DOHH2 (cell line): Measurements from ENCODE around the gene TGFBR3.

Experiments used
- H3F3A ChIP-seq: fragments of 200-600 bp; sonication (generic), shearing (Covaris generic); 2 replicates; pipeline ENCODE4 v1.6.0; 2016; ENCODE audit warnings: antibody characterized with exemption, mild to moderate bottlenecking; ENCODE audit not compliant: control insufficient read depth, insufficient read depth
- H3K27ac ChIP-seq: fragments of 200-600 bp; sonication (generic); 2 replicates; pipeline ENCODE4 v1.5.1; 2014; ENCODE audit warnings: low read depth, mild to moderate bottlenecking, low read length, moderate library complexity
- H3K27me3 ChIP-seq: fragments of 200-600 bp; sonication (generic); 2 replicates; pipeline ENCODE4 v1.6.1; 2014; ENCODE audit warnings: mild to moderate bottlenecking, low read length, mixed read lengths; ENCODE audit not compliant: control insufficient read depth
- H3K36me3 ChIP-seq: fragments of 200-600 bp; sonication (generic); 2 replicates; pipeline ENCODE4 v1.6.1; 2014; ENCODE audit warnings: mild to moderate bottlenecking, low read length, moderate library complexity, mixed read lengths; ENCODE audit not compliant: control insufficient read depth
- H3K4me1 ChIP-seq: fragments of 200-600 bp; sonication (generic); 2 replicates; pipeline ENCODE4 v1.6.1; 2014; ENCODE audit warnings: mild to moderate bottlenecking, low read length, mixed read lengths; ENCODE audit not compliant: control insufficient read depth
- H3K4me2 ChIP-seq: fragments of 200-600 bp; sonication (generic); 2 replicates; pipeline ENCODE4 v1.6.0; 2014; ENCODE audit warnings: mild to moderate bottlenecking, low read length, moderate library complexity
- H3K4me3 ChIP-seq: fragments of 200-600 bp; sonication (generic); 2 replicates; pipeline ENCODE4 v1.5.1; 2014; ENCODE audit warnings: mild to moderate bottlenecking, low read length, mixed read lengths
- H3K79me2 ChIP-seq: fragments of 200-600 bp; sonication (generic); 2 replicates; pipeline ENCODE4 v1.6.1; 2014; ENCODE audit warnings: mild to moderate bottlenecking, low read length, mixed read lengths; ENCODE audit not compliant: control insufficient read depth
- H3K9me2 ChIP-seq: fragments of 200-600 bp; sonication (generic); replicated peaks from 2 replicates; pipeline ENCODE4 v1.6.1; 2014; ENCODE audit warnings: mild to moderate bottlenecking, low read length, mixed read lengths; ENCODE audit not compliant: control insufficient read depth
- H3K9me3 ChIP-seq: fragments of 200-600 bp; sonication (generic); 2 replicates; pipeline ENCODE4 v1.6.1; 2014; ENCODE audit warnings: antibody characterized with exemption, low read length, mixed read lengths; ENCODE audit not compliant: control insufficient read depth, insufficient read depth
- H4K20me1 ChIP-seq: fragments of 200-600 bp; sonication (generic); 2 replicates; pipeline ENCODE4 v1.6.0; 2014; ENCODE audit warnings: low read depth, mild to moderate bottlenecking, antibody characterized with exemption, low read length, moderate library complexity; ENCODE audit not compliant: control insufficient read depth, insufficient read depth
- EZH2phosphoT487 ChIP-seq: fragments of 200-600 bp; sonication (generic); IDR thresholded peaks from 2 replicates; pipeline ENCODE4 v1.6.1; 2017; ENCODE audit warnings: borderline replicate concordance, mild to moderate bottlenecking, antibody characterized with exemption, low read length, moderate library complexity, mixed read lengths
- TF ChIP-seq, protein P1 (sequence below): fragments of 200-600 bp; sonication (generic); IDR thresholded peaks from one replicate; pipeline ENCODE4 v1.5.1; 2014; ENCODE audit warnings: antibody characterized with exemption, mild to moderate bottlenecking, low read depth, low read length; ENCODE audit not compliant: poor library complexity, severe bottlenecking

Gene TGFBR3

DNA sequence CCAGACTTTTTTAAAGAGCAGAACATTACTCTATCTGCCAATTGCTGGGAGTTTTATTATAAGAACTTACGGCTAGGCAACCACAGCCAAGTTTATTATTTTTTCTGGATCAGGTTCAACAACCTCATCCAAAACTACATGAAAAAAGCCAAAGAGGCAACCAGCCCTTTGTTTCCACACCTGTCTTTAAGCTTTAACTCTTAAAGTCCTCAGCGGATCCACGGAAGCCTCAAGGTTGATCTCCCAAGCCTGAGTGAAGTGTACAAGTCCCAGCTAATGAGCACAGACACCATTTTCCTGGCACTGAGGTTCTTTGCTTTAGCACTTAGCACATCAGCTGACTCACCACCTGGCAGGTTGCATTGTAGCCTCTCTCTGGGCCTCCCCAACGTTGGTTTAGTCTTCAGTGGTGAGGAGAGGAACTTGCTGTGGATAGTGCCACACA is 143.1 kb downstream of the TGFBR3 start:
- Histone ChIP-seq H3K36me3 (no peaks in the 10 kb centered on the region), H3K27me3 (0 out of 2 replicates have a peak, but pooled peaks cover 3% of the 10 kb centered on the region), H3K4me3 (no peak overlapping the region), H3K9me2 (no peaks in the 10 kb centered on the region), H4K20me1 (no peaks in the 10 kb centered on the region), H3K4me1 (no peaks in the 10 kb centered on the region), H3K79me2 (no peaks in the 10 kb centered on the region), H3K27ac (no peak overlapping the region), H3K9me3 (no peaks in the 10 kb centered on the region), H3K4me2 (no peak overlapping the region), H3F3A (no peaks in the 10 kb centered on the region)
- TF ChIP-seq EZH2phosphoT487: no peak
- TF ChIP-seq, protein P1, sequence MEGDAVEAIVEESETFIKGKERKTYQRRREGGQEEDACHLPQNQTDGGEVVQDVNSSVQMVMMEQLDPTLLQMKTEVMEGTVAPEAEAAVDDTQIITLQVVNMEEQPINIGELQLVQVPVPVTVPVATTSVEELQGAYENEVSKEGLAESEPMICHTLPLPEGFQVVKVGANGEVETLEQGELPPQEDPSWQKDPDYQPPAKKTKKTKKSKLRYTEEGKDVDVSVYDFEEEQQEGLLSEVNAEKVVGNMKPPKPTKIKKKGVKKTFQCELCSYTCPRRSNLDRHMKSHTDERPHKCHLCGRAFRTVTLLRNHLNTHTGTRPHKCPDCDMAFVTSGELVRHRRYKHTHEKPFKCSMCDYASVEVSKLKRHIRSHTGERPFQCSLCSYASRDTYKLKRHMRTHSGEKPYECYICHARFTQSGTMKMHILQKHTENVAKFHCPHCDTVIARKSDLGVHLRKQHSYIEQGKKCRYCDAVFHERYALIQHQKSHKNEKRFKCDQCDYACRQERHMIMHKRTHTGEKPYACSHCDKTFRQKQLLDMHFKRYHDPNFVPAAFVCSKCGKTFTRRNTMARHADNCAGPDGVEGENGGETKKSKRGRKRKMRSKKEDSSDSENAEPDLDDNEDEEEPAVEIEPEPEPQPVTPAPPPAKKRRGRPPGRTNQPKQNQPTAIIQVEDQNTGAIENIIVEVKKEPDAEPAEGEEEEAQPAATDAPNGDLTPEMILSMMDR: no peak

DNA sequence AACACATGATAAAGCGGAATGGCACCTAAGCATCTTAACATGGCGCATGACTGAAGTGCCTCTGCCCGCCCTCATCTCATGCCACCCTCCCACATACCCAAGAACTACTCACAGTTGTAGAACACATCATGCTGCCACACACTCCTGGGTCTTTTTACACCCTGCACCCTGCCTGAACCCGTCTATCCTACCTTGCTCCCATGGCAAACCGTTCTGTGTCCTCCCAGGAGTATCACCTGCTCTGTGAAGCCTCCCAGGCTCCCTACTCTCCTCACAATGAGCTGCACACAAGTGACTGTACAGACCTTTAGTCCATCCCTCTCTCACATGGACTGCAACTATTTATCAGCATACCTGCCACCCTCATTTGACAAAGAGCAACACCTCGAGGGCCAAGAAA is 144.0 kb downstream of the TGFBR3 start:
- no peaks in the 10 kb centered on the region for H4K20me1 ChIP-seq
- 0 out of 2 replicates have a peak, but pooled peaks cover 3% of the 10 kb centered on the region for H3K27me3 ChIP-seq
- no peaks in the 10 kb centered on the region for H3F3A ChIP-seq
- H3K4me2 ChIP-seq: no peak overlapping the region
- H3K9me3 ChIP-seq: no peaks in the 10 kb centered on the region
- H3K4me1 ChIP-seq: no peaks in the 10 kb centered on the region
- no peaks in the 10 kb centered on the region for H3K36me3 ChIP-seq
- no peaks in the 10 kb centered on the region for H3K9me2 ChIP-seq
- no peak overlapping the region for H3K27ac ChIP-seq
- no peak for TF ChIP-seq EZH2phosphoT487
- TF ChIP-seq, protein P1: no peak
- no peak overlapping the region for H3K4me3 ChIP-seq
- H3K79me2 ChIP-seq: no peaks in the 10 kb centered on the region

DNA sequence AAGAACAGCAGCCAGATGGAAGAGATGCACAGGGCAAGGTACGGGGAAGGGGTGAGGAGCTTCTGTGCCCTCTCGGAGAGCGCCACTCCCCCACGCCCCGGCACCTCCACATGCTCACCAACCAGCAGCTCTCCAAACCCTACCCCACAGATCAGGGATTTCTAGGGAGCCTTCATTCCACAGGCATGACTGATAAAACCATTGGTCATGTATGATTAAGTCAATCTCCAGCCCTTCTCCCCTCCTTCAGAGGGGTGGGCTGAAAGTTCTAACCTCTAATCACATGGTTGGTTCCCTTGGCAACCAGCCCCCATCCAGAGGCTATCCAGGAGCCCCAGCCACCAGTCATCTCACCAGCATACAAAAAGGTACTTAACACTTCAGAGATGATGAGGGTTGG is 144.7 kb downstream of the TGFBR3 start:
- TF ChIP-seq, protein P1: no peak
- TF ChIP-seq EZH2phosphoT487: no peak
- Histone ChIP-seq H3F3A (no peaks in the 10 kb centered on the region), H3K4me1 (no peaks in the 10 kb centered on the region), H3K4me2 (no peak overlapping the region), H3K36me3 (no peaks in the 10 kb centered on the region), H3K27ac (no peak overlapping the region), H3K9me2 (no peaks in the 10 kb centered on the region), H3K9me3 (no peaks in the 10 kb centered on the region), H3K27me3 (0 out of 2 replicates have a peak, but pooled peaks cover 3% of the 10 kb centered on the region), H3K79me2 (no peaks in the 10 kb centered on the region), H3K4me3 (no peak overlapping the region), H4K20me1 (no peaks in the 10 kb centered on the region)
